Heart left ventricle (tissue), 16 donors: ENCODE measurements around the gene PRDM16. TPM values are rescaled to one million over a fixed set of nuclear protein-coding genes. Genes with fewer than 3 reads are reported as not detected.

Source experiments
- ATAC-seq, 4 donors: fragments of 200-7000 bp; cut with Tn5 transposase; one replicate each; pipeline ENCODE4 v1.9.1; 2020 to 2022; ENCODE audit warnings: moderate library complexity in 4 of 4, mild to moderate bottlenecking in 3 of 4, moderate number of reproducible peaks in 1 of 4
- DNase-seq, 5 donors: peaks; one replicate each; pipeline ENCODE4 v3.0.0-alpha.2; 2020
- H3K27ac ChIP-seq, 12 donors: fragments of 200-600 bp; sonication (generic) in 4 of 12; one replicate each; pipeline versions ENCODE4 v1.5.0 to v1.8.0; 2016 to 2022; ENCODE audit warnings: mild to moderate bottlenecking in 2 of 12
- H3K27me3 ChIP-seq, 9 donors: fragments of 200-600 bp; sonication (generic) in 2 of 9; one replicate each; pipeline versions ENCODE4 v1.5.1 to v1.8.0; 2016 to 2022; ENCODE audit warnings: mild to moderate bottlenecking in 3 of 9
- H3K36me3 ChIP-seq, 9 donors: fragments of 200-600 bp; sonication (generic) in 2 of 9; one replicate each; pipeline versions ENCODE4 v1.5.0 to v1.8.0; 2018 to 2022; ENCODE audit warnings: mild to moderate bottlenecking in 2 of 9
- H3K4me1 ChIP-seq, 12 donors: fragments of 200-600 bp; sonication (generic) in 4 of 12; one replicate each; pipeline versions ENCODE4 v1.5.0 to v1.8.0; 2016 to 2022; ENCODE audit warnings: mild to moderate bottlenecking in 3 of 12
- H3K4me3 ChIP-seq, 12 donors: fragments of 200-600 bp; sonication (generic) in 4 of 12; one replicate each; pipeline versions ENCODE4 v1.5.0 to v1.8.0; 2017 to 2022; ENCODE audit warnings: mild to moderate bottlenecking in 9 of 12, moderate library complexity in 4 of 12
- H3K9me3 ChIP-seq, 12 donors: fragments of 200-600 bp; sonication (generic) in 4 of 12; one replicate each; pipeline versions ENCODE4 v1.5.0 to v1.8.0; 2016 to 2022; ENCODE audit warnings: mild to moderate bottlenecking in 1 of 12
- POLR2A ChIP-seq, 2 donors: fragments of 450-650 bp; IDR thresholded peaks; one replicate each; pipeline ENCODE4 v1.6.1; 2017; ENCODE audit warnings: antibody characterized with exemption in 2 of 2, mild to moderate bottlenecking in 2 of 2, moderate library complexity in 2 of 2
- WGBS, 4 donors: extraction: QIAGEN DNeasy Blood & Tissue Kit in 2 of 4; methylation state at CpG; one replicate each; pipeline versions ENCODE4 v1.1.5 to v1.1.7; 2013 to 2018; 5-methylcytosine and 5-hydroxymethylcytosine counted together
- intact Hi-C, 10 donors: fragments of 100-400 bp; cut with DNase I; formaldehyde crosslinking; loops; one replicate each; pipeline versions ENCODE4 v1.11.1 to v1.14.2; 2022
- polyA plus RNA-seq, 2 donors: library from polyadenylated mRNA; stranded (reverse); fragments of 200-250 nt; gene quantifications; one replicate each; pipeline ENCODE4 v1.2.3, GENCODE V29; 2013
- total RNA-seq, 9 donors: library from RNA; depleted of rRNA in 2 of 9; stranded (reverse); fragments of >200 nt in 2 of 9; fragmentation: NEBNext Ultra II Directional in 3 of 9; extraction: Animal tissue kit (Norgen Biotek cat#: 25700) in 3 of 9; gene quantifications; one replicate each; pipeline versions ENCODE4 v1.1.0 to v1.2.4, GENCODE V29; 2016 to 2023
- TF ChIP-seq, protein P1 (sequence below), 12 donors: fragments of 200-600 bp; sonication (generic) in 4 of 12; IDR thresholded peaks; one replicate each; pipeline versions ENCODE4 v1.5.0 to v1.8.0; 2018 to 2022; ENCODE audit warnings: antibody characterized with exemption in 12 of 12, mild to moderate bottlenecking in 5 of 12
- donor health status: ischemic (EF 13 %, LVEDD 7.1; RV severe dilation, severe dysfunction).
- donor health status: healthy with polysubstance abuse.
- donor health status: DM: no; HTN: yes; CAD: no.
- donor health status: DM: no; HTN: no; CAD: no.
- donor health status: ischemic (EF 25% LVEDD 6.9; RV normal size, moderate dysfunction).
- donor health status: ischemic (EF 25% LVEDD 5.7; RV mildly dilated, moderate dysfunction).
- donor health status: healthy.
- donor health status: DM: yes; HTN: yes; CAD: no.
- donor health status: ischemic (EF 35%, LVEDD 5.7; RV mildly dilated, moderate dysfunction).
- donor health status: nonischemic (EF 11% LVEDD 7.7; RV severe dilation, severe dysfunction).
- donor health status: DM: yes; HTN: yes; CAD: no.
- donor health status: PGD.
- donor health status: ischemic (EF 29% LVEDD 5.4; RV normal size, mild dysfunction).
- donor health status: nonischemic (EF 23%, LVEDD 6.1; RV moderate dilation, normal function).

The PRDM16 gene
- total and polyA plus RNA-seq, 11 donors = 6.0 to 22.7 (median 14.0) TPM

DNA sequence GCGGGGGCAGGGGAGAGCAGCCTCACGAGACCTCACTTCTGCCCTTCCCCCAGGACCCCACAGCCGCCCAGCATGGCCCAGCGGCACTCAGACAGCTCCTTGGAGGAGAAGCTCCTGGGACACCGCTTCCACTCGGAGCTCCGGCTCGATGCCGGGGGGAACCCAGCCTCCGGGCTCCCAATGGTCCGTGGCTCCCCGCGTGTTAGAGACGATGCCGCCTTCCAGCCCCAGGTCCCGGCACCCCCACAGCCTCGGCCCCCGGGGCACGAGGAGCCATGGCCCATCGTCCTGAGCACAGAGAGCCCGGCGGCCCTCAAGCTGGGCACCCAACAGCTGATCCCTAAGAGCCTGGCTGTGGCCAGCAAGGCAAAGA lies 394.0 kb downstream of the PRDM16 start:
- peaks cover 0 to 17% (median 8%) of the 10 kb centered on the region in 12 donors for H3K4me1 ChIP-seq
- no peaks in the 10 kb centered on the region for H3K9me3 ChIP-seq
- TF ChIP-seq, protein P1, sequence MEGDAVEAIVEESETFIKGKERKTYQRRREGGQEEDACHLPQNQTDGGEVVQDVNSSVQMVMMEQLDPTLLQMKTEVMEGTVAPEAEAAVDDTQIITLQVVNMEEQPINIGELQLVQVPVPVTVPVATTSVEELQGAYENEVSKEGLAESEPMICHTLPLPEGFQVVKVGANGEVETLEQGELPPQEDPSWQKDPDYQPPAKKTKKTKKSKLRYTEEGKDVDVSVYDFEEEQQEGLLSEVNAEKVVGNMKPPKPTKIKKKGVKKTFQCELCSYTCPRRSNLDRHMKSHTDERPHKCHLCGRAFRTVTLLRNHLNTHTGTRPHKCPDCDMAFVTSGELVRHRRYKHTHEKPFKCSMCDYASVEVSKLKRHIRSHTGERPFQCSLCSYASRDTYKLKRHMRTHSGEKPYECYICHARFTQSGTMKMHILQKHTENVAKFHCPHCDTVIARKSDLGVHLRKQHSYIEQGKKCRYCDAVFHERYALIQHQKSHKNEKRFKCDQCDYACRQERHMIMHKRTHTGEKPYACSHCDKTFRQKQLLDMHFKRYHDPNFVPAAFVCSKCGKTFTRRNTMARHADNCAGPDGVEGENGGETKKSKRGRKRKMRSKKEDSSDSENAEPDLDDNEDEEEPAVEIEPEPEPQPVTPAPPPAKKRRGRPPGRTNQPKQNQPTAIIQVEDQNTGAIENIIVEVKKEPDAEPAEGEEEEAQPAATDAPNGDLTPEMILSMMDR (IDR thresholded peaks at IDR 0.05) = no peak
- no peak for TF ChIP-seq POLR2A (IDR thresholded peaks at IDR 0.05)
- no peak overlapping the region for H3K27ac ChIP-seq
- no peak for ATAC-seq
- H3K36me3 ChIP-seq = no peaks in the 10 kb centered on the region
- DNase-seq = peak in 1 of 5 donors; percentile 17
- WGBS, 4 donors = 93 to 97% (median 95%) methylated on average over 9 to 22 of the region's 22 CpGs
- no peaks in the 10 kb centered on the region for H3K27me3 ChIP-seq
- no peak overlapping the region for H3K4me3 ChIP-seq
- intact Hi-C loops = no loop called here

DNA sequence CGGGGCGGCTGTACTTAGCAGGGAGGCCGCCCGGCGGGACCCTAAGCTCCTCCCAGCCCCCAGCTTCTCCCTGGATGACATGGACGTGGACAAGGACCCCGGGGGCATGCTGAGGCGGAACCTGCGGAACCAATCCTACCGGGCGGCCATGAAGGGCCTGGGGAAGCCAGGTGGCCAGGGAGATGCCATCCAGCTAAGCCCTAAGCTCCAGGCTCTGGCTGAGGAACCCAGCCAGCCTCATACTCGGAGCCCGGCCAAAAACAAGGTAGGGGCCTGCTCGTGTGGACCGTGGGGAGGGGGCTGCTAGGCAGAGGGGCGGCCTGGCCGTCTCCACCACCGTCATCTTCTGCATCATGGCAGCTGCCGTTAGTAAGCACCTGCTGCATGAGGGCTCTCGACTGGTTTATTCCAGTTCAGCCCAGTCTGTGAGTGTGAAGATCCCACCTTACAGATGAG lies 394.4 kb downstream of the PRDM16 start:
- 85 to 93% (median 90%) methylated on average over 5 to 20 of the region's 20 CpGs for WGBS, 4 donors

DNA sequence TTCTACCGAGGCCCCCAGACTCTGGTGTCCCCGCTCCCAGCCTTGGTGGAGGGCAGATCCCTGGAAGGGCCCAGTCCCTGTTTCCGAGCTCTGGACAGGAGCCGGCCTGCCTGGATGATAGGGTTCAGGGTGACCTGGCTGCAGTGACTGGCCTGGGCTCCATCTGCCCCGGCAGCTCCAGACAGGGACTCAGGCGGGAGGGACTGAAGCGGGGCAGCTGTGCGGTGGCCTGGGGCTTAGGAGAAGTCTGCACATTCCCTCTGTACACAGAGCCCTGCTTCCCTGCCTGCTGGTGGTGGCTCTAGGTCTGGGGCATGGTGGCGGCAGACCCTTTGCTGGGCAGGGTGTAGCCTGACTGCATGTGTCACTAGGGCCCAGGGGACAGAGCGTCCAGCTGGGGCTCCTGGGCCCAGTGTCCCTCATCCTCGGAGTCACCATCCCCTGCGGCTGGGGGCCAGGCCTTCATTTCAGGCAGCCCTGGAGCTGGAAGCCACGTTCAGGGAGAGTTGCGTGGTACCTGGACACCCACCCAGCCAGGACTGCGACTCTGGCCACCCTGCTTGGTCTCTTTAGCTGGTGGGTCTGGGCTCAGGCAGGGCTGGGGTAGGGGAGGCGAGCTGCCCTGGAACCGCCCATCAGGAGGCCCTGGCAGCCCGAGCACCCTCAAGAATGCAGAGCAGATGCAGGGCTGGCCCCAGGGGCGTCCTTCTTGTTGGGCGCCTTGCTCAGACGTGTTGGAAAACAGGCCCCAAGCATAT lies 395.1 kb downstream of the PRDM16 start:
- DNase-seq = peak in 3 of 5 donors; percentile 14 to 54 (median 22)
- no peak for ATAC-seq
- TF ChIP-seq, protein P1 (IDR thresholded peaks at IDR 0.05) = no peak
- TF ChIP-seq POLR2A (IDR thresholded peaks at IDR 0.05) = no peak
- Histone ChIP-seq H3K27me3 (no peaks in the 10 kb centered on the region), H3K9me3 (no peaks in the 10 kb centered on the region), H3K4me1 (peaks cover 0 to 11% (median 2%) of the 10 kb centered on the region in 12 donors), H3K36me3 (no peaks in the 10 kb centered on the region), H3K4me3 (no peak overlapping the region), H3K27ac (no peak overlapping the region)
- 89 to 95% (median 92%) methylated on average over 13 to 21 of the region's 21 CpGs for whole genome bisulfite sequencing, 4 donors
- intact Hi-C loops = no loop called here

More for the DNA sequence above, 394.4 kb downstream of the PRDM16 start:
- DNase-seq (peak in 3 of 5 donors; percentile 7 to 37 (median 15)), ATAC-seq (no peak)
- intact Hi-C loops = no loop called here
- no peaks in the 10 kb centered on the region for H3K27me3 ChIP-seq
- no peak for TF ChIP-seq POLR2A (IDR thresholded peaks at IDR 0.05)
- TF ChIP-seq, protein P1 (IDR thresholded peaks at IDR 0.05) = no peak
- H3K4me3 ChIP-seq = no peak overlapping the region
- H3K36me3 ChIP-seq = no peaks in the 10 kb centered on the region
- H3K4me1 ChIP-seq = peaks cover 0 to 12% (median 4%) of the 10 kb centered on the region in 12 donors
- no peak overlapping the region for H3K27ac ChIP-seq
- H3K9me3 ChIP-seq = no peaks in the 10 kb centered on the region

DNA sequence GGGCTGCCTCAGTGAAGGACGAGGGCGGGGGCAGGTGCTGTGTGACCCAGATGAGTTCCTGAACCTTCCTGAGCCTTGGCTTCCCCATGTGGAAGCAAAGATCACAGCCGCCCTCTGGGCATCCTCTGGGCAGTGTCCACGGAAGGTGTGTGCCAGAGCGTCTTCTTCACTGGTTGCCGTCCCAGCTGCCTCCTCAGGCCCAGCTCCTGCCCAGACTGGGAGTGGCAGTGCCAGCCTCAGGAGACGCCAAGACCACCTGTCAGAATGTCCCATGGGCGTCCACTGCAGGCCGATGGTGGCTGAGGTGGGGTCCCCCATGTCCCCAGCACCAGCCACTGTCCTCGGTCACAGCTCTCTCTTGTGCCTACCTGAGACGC lies 395.6 kb downstream of the PRDM16 start:
- ATAC-seq (no peak), DNase-seq (peak in 2 of 5 donors; percentile 13 to 18)
- Histone ChIP-seq H3K4me1 (peaks cover 0 to 11% (median 2%) of the 10 kb centered on the region in 12 donors), H3K9me3 (no peaks in the 10 kb centered on the region), H3K4me3 (no peak overlapping the region), H3K27ac (no peak overlapping the region), H3K27me3 (no peaks in the 10 kb centered on the region), H3K36me3 (no peaks in the 10 kb centered on the region)
- TF ChIP-seq, protein P1 (IDR thresholded peaks at IDR 0.05) = no peak
- no peak for TF ChIP-seq POLR2A (IDR thresholded peaks at IDR 0.05)
- WGBS, 4 donors = 91 to 100% (median 92%) methylated on average over 4 to 11 of the region's 11 CpGs
- intact Hi-C loops = no loop called here
